Adrenal gland (tissue), 12 donors: ENCODE measurements around the gene RELN. TPM values are rescaled to one million over a fixed set of nuclear protein-coding genes. Genes with fewer than 3 reads are reported as not detected.

Experiments
- DNase-seq, 7 donors: peaks; one replicate each; pipeline ENCODE4 v3.0.0-alpha.2; 2019 to 2020
- H3K27ac ChIP-seq, 5 donors: fragments of 200-600 bp; sonication (generic) in 4 of 5; 1 replicate in 3 of 5; 2 replicates in 2 of 5; pipeline versions ENCODE4 v1.5.1 to v1.8.0; 2016 to 2020; ENCODE audit warnings: mild to moderate bottlenecking in 1 of 5
- H3K27me3 ChIP-seq: fragments of 200-600 bp; 2 replicates; pipeline ENCODE4 v1.8.0; 2021
- H3K36me3 ChIP-seq, 2 donors: fragments of 200-600 bp; replicated peaks in 1 of 2; 1 replicate in 1 of 2; 2 replicates in 1 of 2; pipeline versions ENCODE4 v1.5.1 to v1.8.0; 2018 to 2022
- H3K4me1 ChIP-seq, 2 donors: fragments of 200-600 bp; replicated peaks in 1 of 2; 1 replicate in 1 of 2; 2 replicates in 1 of 2; pipeline versions ENCODE4 v1.5.1 to v1.8.0; 2018 to 2021
- H3K4me3 ChIP-seq, 4 donors: fragments of 200-600 bp; sonication (generic) in 3 of 4; one replicate each; pipeline ENCODE4 v1.5.1; 2016 to 2018
- H3K9me3 ChIP-seq, 3 donors: fragments of 200-600 bp; sonication (generic) in 1 of 3; replicated peaks in 1 of 3; 1 replicate in 2 of 3; 2 replicates in 1 of 3; pipeline versions ENCODE4 v1.5.1 to v1.8.0; 2016 to 2021
- POLR2A ChIP-seq, 2 donors: fragments of 450-650 bp; IDR thresholded peaks; one replicate each; pipeline ENCODE4 v1.6.1; 2017; ENCODE audit warnings: antibody characterized with exemption in 2 of 2, mild to moderate bottlenecking in 2 of 2, moderate library complexity in 1 of 2
- WGBS, 4 donors: extraction: QIAGEN DNeasy Blood & Tissue Kit in 2 of 4; methylation state at CpG; one replicate each; pipeline versions ENCODE4 v1.1.5 to v1.1.7; 2013 to 2017; 5-methylcytosine and 5-hydroxymethylcytosine counted together
- intact Hi-C, 2 donors: fragments of 100-400 bp; cut with DNase I; formaldehyde crosslinking; loops; one replicate each; pipeline versions ENCODE4 v1.14.1 to v1.15.0; 2022 to 2023
- polyA plus RNA-seq, 3 donors: library from polyadenylated mRNA; stranded (reverse); fragments of 200-250 nt in 2 of 3; fragments of 350-450 nt in 1 of 3; fragmentation: Illumina TruSeq in 1 of 3; extraction: RNeasy Lipid Tissue Mini Kit (QIAGEN cat#74804) in 1 of 3; gene quantifications; one replicate each; pipeline ENCODE4 v1.2.3, GENCODE V29; 2013 to 2014
- total RNA-seq, 9 donors: library from RNA; depleted of rRNA in 4 of 9; stranded (reverse); fragments of >200 nt in 4 of 9; fragments of 120-200 nt in 1 of 9; fragmentation: NEBNext Ultra II Directional in 1 of 9; extraction: Animal tissue kit (Norgen Biotek cat#: 25700) in 1 of 9; gene quantifications; one replicate each; pipeline versions ENCODE4 v1.1.0 to v1.2.4, GENCODE V29; 2013 to 2023
- TF ChIP-seq, protein P1 (sequence below), 6 experiments: fragments of 450-650 bp in 4 of 6; fragments of 200-600 bp in 2 of 6; sonication (generic) in 1 of 6; IDR thresholded peaks; 1 replicate in 5 of 6; 2 replicates in 1 of 6; pipeline versions ENCODE4 v1.5.1 to v1.8.0; 2016 to 2021; ENCODE audit warnings: antibody characterized with exemption in 6 of 6, mild to moderate bottlenecking in 2 of 6, moderate library complexity in 1 of 6
- donor health status: healthy with polysubstance abuse.
- donor health status: Bipolar disorder and iron deficiency.
- donor health status: DM: yes; HTN: yes; CAD: no.
- donor health status: DM: no; HTN: no; CAD: no.
- donor health status: DM: no; HTN: no; CAD: no.
- donor health status: DM: yes; HTN: yes; CAD: no.

RELN gene
- total and polyA plus RNA-seq, 12 donors: 0.88 to 7.9 (median 2.3) TPM

DNA sequence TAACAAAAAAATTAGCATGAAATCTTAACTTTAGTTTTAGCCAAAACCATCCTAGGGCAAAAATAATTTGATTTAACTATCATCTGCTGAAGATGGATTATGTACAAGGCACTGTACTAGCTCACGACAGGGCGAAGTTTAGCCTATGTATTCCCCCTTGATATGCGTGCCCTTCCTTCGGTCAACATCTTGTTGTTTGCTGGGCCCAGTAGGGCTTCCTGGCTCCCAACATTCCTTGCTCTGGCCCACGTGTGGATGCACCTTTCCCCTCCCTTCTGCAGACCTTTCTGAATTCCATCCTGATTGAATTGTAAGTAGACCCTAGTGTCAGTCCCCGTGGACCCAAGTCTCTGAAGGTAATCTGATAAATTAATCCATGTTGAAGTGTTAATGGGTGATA lies 212.0 kb downstream of the RELN start:
- no peaks in the 10 kb centered on the region for H3K4me1 ChIP-seq
- 75 to 84% (median 78%) methylated on average over 6 of the region's 6 CpGs for WGBS, 4 donors
- intact Hi-C loops: no loop called here

DNA sequence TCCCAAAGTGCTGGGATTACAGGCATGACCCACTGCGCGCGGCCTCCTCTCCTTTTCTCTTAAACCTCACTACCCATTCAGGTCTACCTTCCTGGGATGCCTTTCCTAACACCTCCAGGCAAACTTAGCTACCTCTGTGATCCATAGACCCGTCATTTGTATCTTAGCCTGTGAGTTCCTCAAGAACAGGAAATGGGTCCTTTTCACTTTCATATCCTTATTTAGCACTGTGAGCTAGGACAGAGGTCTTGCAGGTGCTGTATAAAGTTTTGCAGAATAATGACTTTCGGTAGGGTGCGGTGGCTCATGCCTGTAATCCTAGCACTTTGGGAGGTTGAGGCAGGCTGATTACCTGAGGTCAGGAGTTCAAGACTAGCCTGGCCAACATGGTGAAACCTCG lies 215.7 kb downstream of the RELN start:
- intact Hi-C loops: no loop called here

More for the DNA sequence above, 212.0 kb downstream of the RELN start:
- Histone ChIP-seq H3K27me3 (no peaks in the 10 kb centered on the region), H3K4me3 (no peak overlapping the region), H3K9me3 (no peaks in the 10 kb centered on the region), H3K36me3 (no peaks in the 10 kb centered on the region), H3K27ac (no peak overlapping the region)
- no peak for TF ChIP-seq POLR2A (IDR thresholded peaks at IDR 0.05)
- TF ChIP-seq, protein P1, sequence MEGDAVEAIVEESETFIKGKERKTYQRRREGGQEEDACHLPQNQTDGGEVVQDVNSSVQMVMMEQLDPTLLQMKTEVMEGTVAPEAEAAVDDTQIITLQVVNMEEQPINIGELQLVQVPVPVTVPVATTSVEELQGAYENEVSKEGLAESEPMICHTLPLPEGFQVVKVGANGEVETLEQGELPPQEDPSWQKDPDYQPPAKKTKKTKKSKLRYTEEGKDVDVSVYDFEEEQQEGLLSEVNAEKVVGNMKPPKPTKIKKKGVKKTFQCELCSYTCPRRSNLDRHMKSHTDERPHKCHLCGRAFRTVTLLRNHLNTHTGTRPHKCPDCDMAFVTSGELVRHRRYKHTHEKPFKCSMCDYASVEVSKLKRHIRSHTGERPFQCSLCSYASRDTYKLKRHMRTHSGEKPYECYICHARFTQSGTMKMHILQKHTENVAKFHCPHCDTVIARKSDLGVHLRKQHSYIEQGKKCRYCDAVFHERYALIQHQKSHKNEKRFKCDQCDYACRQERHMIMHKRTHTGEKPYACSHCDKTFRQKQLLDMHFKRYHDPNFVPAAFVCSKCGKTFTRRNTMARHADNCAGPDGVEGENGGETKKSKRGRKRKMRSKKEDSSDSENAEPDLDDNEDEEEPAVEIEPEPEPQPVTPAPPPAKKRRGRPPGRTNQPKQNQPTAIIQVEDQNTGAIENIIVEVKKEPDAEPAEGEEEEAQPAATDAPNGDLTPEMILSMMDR (IDR thresholded peaks at IDR 0.05): no peak
- DNase-seq: no peak

DNA sequence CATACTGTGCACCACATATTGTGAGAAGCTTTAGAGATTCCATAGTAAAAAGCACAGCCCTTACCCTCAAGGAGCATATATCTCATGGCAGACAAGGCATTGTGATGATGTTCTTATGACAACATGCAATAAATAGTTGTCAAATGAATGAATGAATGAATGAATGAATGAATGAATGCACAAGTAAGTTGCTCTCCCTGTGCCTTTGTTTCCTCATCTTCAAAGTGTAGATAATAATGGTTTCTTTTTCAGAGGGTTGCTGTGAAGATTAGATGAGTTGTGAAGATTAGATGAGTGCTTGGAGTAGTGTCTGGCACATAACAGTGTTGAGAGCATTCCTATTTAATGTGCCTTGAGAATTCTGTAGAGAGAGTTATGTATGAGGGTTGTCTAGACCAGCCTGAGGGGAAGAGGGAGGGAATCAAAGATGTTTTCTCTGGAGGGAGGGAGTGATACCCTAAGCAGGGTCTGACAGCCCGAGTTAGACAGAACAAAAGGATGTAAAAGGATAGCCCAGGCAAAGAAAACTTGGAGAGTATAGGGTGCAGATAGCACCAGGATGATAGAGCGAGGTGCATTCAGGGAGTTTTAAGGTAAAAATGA lies 217.2 kb downstream of the RELN start:
- Histone ChIP-seq H3K27ac (no peak overlapping the region), H3K4me3 (no peak overlapping the region), H3K36me3 (no peaks in the 10 kb centered on the region), H3K27me3 (no peaks in the 10 kb centered on the region), H3K9me3 (no peaks in the 10 kb centered on the region), H3K4me1 (no peaks in the 10 kb centered on the region)
- no peak for DNase-seq
- no peak for TF ChIP-seq POLR2A (IDR thresholded peaks at IDR 0.05)
- TF ChIP-seq, protein P1 (IDR thresholded peaks at IDR 0.05): no peak
- intact Hi-C loops: no loop called here
- 57 to 68% (median 62%) methylated on average over 2 of the region's 2 CpGs for WGBS, 4 donors

More for the DNA sequence above, 215.7 kb downstream of the RELN start:
- Histone ChIP-seq H3K36me3 (no peaks in the 10 kb centered on the region), H3K9me3 (no peaks in the 10 kb centered on the region), H3K27me3 (no peaks in the 10 kb centered on the region), H3K4me1 (no peaks in the 10 kb centered on the region), H3K4me3 (no peak overlapping the region), H3K27ac (no peak overlapping the region)
- no peak for TF ChIP-seq POLR2A (IDR thresholded peaks at IDR 0.05)
- TF ChIP-seq, protein P1 (IDR thresholded peaks at IDR 0.05): no peak
- WGBS, 4 donors: 88 to 92% (median 91%) methylated on average over 7 of the region's 7 CpGs
- no peak for DNase-seq

- no peaks in the 10 kb centered on the region for H3K9me3 ChIP-seq
- intact Hi-C loops: no loop called here
- no peak overlapping the region for H3K27ac ChIP-seq
- TF ChIP-seq, protein P1 (IDR thresholded peaks at IDR 0.05): no peak
- TF ChIP-seq POLR2A (IDR thresholded peaks at IDR 0.05): no peak
- no peaks in the 10 kb centered on the region for H3K27me3 ChIP-seq
- WGBS, 4 donors: 80 to 86% (median 85%) methylated on average over 2 of the region's 2 CpGs
- no peak overlapping the region for H3K4me3 ChIP-seq
- H3K4me1 ChIP-seq: no peaks in the 10 kb centered on the region
- no peak for DNase-seq
- no peaks in the 10 kb centered on the region for H3K36me3 ChIP-seq
Measured at GRCh38 chr7:103771294-103771693, 218.2 kb downstream of the RELN start.
